Renal cortex interstitium (tissue), 11 donors: ENCODE measurements around the gene DND1. TPM values are rescaled to one million over a fixed set of nuclear protein-coding genes. Genes with fewer than 3 reads are reported as not detected.
"Not testable (repeated sequence)": the region's sequence is repeated elsewhere in the genome, so short reads cannot be mapped to it uniquely, and the experiment has no call there.

Experiments used
- DNase-seq, 11 donors: peaks; one replicate each; pipeline ENCODE4 v3.0.0-alpha.2; 2013; ENCODE audit warnings: low read depth in 9 of 11, low spot score in 4 of 11; ENCODE audit errors: extremely low read depth in 1 of 11
- polyA plus RNA-seq, 3 donors: library from polyadenylated mRNA; unstranded; fragments of 120-200 nt; gene quantifications; one replicate each; pipeline ENCODE4 v1.2.1, GENCODE V29; 2013; ENCODE audit not compliant: insufficient read length in 3 of 3

The DND1 gene
- polyA plus RNA-seq, 3 donors: 0.36 to 1.0 (median 0.76) TPM

DNA sequence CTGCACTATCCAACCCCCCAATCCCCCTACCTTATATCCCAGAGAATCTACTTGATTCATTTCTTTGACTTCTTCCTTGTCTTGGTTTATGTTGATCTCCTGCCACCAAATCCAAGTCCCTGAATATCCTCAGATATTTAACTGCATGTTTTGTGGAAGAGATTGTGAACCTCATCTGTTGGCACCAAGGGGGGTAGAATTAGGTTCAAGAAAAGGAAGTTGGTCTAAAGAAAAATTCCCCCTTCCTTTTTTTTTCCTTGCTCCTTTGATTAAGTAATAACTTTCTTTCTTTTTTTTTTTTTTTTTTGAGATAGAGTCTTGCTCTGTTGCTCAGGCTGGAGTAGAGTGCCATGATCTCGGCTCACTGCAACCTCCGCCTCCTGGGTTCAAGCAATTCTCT is 39.9 kb downstream of the DND1 start:
- DNase-seq: no peak

- no peak for DNase-seq
These were observed 40.3 kb downstream of the DND1 start, which contains the start of gene CD14 for GRCh38 chr5:140633021-140633471. Gene CD14 (minus strand): TSS chr5:140633175. CDS start chr5:140633071, 104 bp downstream.

DNA sequence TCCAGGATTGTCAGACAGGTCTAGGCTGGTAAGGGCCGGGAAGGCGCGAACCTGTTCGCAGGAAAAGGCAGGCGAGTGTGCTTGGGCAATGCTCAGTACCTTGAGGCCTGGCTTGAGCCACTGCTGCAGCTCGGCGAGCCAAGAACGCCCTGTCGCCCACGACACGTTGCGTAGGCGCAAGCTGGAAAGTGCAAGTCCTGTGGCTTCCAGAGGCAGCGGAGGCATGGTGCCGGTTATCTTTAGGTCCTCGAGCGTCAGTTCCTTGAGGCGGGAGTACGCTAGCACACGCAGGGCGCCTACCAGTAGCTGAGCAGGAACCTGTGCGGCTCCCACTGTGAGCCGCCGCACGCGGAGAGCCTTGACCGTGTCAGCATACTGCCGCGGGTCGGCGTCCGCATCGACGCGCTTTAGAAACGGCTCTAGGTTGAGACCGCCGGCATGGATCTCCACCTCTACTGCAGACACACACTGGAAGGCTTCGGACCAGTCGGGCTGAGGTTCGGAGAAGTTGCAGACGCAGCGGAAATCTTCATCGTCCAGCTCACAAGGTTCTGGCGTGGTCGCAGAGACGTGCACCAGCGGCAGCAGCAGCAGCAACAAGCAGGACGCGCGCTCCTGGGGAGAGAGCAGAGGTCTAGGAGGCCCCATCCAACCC is 40.9 kb downstream of the DND1 start:
- peak in 2 of 11 donors; percentile 20 to 31 for DNase-seq

DNA sequence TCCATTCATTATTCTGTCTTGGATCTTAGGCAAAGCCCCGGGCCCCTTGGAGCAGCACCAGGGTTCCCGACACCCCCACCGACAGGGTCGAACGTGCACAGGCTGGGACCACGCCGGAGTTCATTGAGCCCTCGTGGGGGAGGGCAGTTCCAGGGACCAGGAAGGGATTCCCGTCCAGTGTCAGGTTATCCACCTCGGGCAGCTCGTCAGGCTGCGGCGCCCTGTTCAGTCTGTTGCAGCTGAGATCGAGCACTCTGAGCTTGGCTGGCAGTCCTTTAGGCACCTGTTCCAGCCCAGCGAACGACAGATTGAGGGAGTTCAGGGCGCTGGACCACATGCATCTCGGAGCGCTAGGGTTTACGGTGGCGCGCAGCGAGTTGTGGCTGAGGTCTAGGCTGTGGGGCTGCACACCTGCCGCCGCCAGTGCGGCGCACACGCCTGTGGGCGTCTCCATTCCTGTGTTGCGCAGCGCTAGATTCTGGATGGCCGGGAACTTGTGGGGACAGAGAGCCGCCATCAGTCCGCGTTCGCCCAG is 41.5 kb downstream of the DND1 start:
- peak in 3 of 11 donors; percentile 22 to 31 (median 28) for DNase-seq

GRCh38 chr5:140631036-140631417 is 42.3 kb downstream of the DND1 start:
- DNase-seq: no peak

- DNase-seq: no peak
These were observed 42.9 kb downstream of the DND1 start for GRCh38 chr5:140630292-140631035.

DNA sequence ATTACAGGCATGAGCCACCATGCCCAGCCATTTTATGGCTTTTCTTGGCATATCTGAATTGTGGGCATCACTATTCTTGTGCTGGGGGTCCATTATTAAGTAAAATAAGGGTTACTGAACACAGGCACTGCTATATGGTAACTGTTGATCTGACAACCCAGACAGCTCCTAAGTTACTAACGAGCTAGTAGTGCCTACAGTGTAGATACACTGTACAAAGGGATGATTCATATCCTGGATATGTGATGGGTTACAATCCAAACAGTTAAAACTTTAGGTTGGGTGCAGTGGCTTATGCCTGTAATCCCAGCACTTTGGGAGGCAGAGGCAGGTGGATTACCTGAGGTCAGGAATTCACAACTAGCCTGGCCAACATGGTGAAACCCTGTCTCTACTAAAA is 44.7 kb downstream of the DND1 start:
- no peak for DNase-seq

- DNase-seq: no peak
These were observed 45.4 kb downstream of the DND1 start for GRCh38 chr5:140627972-140628371.

DNA sequence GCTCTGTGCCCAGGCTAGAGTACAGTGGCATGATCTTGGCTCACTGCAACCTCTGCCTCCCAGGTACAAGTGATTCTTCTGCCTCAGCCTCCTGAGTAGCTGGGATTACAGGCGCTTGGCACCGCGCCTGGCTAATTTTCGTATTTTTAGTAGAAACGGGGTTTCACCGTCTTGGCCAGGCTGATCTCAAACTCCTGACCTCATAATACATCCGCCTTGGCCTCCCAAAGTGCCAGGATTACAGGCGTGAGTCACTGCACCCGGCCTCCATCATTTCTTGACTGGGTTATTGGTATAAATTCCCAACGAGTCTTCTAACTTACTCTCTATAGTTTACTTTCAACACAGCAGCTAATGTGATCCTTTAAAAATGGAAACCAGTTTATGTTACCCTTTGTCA is 48.5 kb downstream of the DND1 start:
- DNase-seq: not testable (repeated sequence)

DNA sequence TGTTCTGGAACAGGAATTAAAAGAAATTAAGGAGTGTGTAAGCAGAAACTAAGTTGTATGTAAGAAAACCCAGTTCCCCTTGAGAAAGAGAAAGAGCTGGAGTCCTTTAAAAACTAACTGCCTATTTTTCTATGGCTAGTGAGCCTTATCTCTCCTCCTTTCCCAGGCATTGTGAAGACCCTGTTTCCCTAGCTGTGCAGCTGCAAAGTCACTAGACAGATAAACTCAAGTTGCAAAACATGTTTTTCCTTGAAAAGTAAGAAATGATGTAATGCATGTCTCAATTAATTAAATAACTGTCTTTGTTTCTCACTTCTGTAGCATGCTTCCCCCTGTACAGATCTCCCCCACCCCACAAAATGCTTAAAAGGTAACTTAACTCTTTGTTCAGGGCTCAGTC is 50.3 kb downstream of the DND1 start:
- not testable (repeated sequence) for DNase-seq

- no peak for DNase-seq
These were observed 51.1 kb downstream of the DND1 start for GRCh38 chr5:140622301-140622700.

Other genes starting within 250 kb of the DND1 start
- 10 to 100 TPM in 1 of 3 donors, 1 to 10 TPM in 2; 6.9 to 14.9 (median 7.6) TPM for gene EIF4EBP3, start 125.9 kb downstream of the DND1 start, polyA plus RNA-seq
- 10 to 100 TPM; 23.8 to 31.7 (median 27.1) TPM for gene SRA1, start 116.1 kb downstream of the DND1 start, polyA plus RNA-seq
- gene APBB3, start 109.0 kb downstream of the DND1 start, polyA plus RNA-seq: 10 to 100 TPM; 37.9 to 63.1 (median 38.0) TPM
- gene SLC35A4, start 108.7 kb downstream of the DND1 start, polyA plus RNA-seq: 10 to 100 TPM; 72.4 to 83.5 (median 78.0) TPM
- 10 to 100 TPM in 2 of 3 donors, 1 to 10 TPM in 1; 8.4 to 11.5 (median 11.0) TPM for gene CD14, start 40.4 kb downstream of the DND1 start, polyA plus RNA-seq
- gene TMCO6, start 34.1 kb downstream of the DND1 start, polyA plus RNA-seq: 10 to 100 TPM; 16.1 to 19.3 (median 17.0) TPM
- 10 to 100 TPM; 77.3 to 94.8 (median 88.4) TPM for gene NDUFA2, start 25.9 kb downstream of the DND1 start, polyA plus RNA-seq
- 100 to 1,000 TPM; 158 to 177 (median 174) TPM for gene IK, start 25.7 kb downstream of the DND1 start, polyA plus RNA-seq
- gene WDR55, start 8.7 kb downstream of the DND1 start, polyA plus RNA-seq: 10 to 100 TPM; 15.0 to 20.6 (median 15.8) TPM
- gene HARS1, start 17.8 kb upstream of the DND1 start, polyA plus RNA-seq: 10 to 100 TPM; 70.5 to 78.3 (median 71.8) TPM
- 10 to 100 TPM; 42.6 to 54.8 (median 46.8) TPM for gene HARS2, start 17.9 kb upstream of the DND1 start, polyA plus RNA-seq
- gene ZMAT2, start 26.9 kb upstream of the DND1 start, polyA plus RNA-seq: 100 to 1,000 TPM; 103 to 141 (median 128) TPM
- gene PCDHA1, start 112.6 kb upstream of the DND1 start, polyA plus RNA-seq: under 1 TPM in 1 of 3 donors, not detected in 2; 0.09 TPM
- gene PCDHA2, start 121.3 kb upstream of the DND1 start, polyA plus RNA-seq: under 1 TPM; 0.24 to 0.37 (median 0.30) TPM
- under 1 TPM; 0.36 to 0.41 (median 0.37) TPM for gene PCDHA3, start 127.5 kb upstream of the DND1 start, polyA plus RNA-seq
- 1 to 10 TPM in 2 of 3 donors, under 1 TPM in 1; 0.96 to 1.1 (median 1.0) TPM for gene PCDHA4, start 133.5 kb upstream of the DND1 start, polyA plus RNA-seq
- gene PCDHA5, start 148.0 kb upstream of the DND1 start, polyA plus RNA-seq: under 1 TPM in 2 of 3 donors, not detected in 1; 0.06 to 0.21 TPM
- under 1 TPM; 0.16 to 0.41 (median 0.40) TPM for gene PCDHA6, start 154.4 kb upstream of the DND1 start, polyA plus RNA-seq
- gene PCDHA7, start 160.7 kb upstream of the DND1 start, polyA plus RNA-seq: under 1 TPM; 0.23 to 0.33 (median 0.26) TPM
- gene PCDHA8, start 167.6 kb upstream of the DND1 start, polyA plus RNA-seq: under 1 TPM; 0.06 to 0.09 (median 0.09) TPM
- under 1 TPM; 0.03 to 0.05 (median 0.04) TPM for gene PCDHA9, start 174.8 kb upstream of the DND1 start, polyA plus RNA-seq
- gene PCDHA10, start 182.3 kb upstream of the DND1 start, polyA plus RNA-seq: under 1 TPM; 0.23 to 0.91 (median 0.75) TPM
- under 1 TPM; 0.09 to 0.29 (median 0.17) TPM for gene PCDHA11, start 195.4 kb upstream of the DND1 start, polyA plus RNA-seq
- gene PCDHA12, start 201.7 kb upstream of the DND1 start, polyA plus RNA-seq: under 1 TPM in 2 of 3 donors, not detected in 1; 0.11 to 0.12 TPM
- not detected for gene PCDHA13, start 208.5 kb upstream of the DND1 start, polyA plus RNA-seq